ENCODE measurements around the gene PXDN.

GRCh38 chr2:1590596-1591460 is 153.5 kb downstream of the PXDN start:
- TF ChIP-seq FOS (IDR thresholded peaks at IDR 0.05; ENCODE audit: borderline replicate concordance, insufficient read depth, low read length) (no peak), CTCF (IDR thresholded peaks at IDR 0.05; ENCODE audit: extremely low read depth in 1 of 2, insufficient read depth in 1 of 2, low read depth in 1 of 2, low read length in 2 of 2) (no peak), POLR2A (IDR thresholded peaks at IDR 0.05; ENCODE audit: low read depth, low read length) (no peak), JUN (IDR thresholded peaks at IDR 0.05; ENCODE audit: borderline replicate concordance, insufficient read depth, insufficient read length, low read depth) (peak; percentile 19)
